GM12874 (cell line): Measurements from ENCODE around the gene PCBP4.

Source experiments
- TF ChIP-seq, protein P1 (sequence below): IDR thresholded peaks from 2 replicates; pipeline ENCODE4 v1.5.1; 2011; ENCODE audit warnings: low read depth, mild to moderate bottlenecking, control low read depth, low read length, moderate library complexity; ENCODE audit not compliant: insufficient read depth

The PCBP4 gene

DNA sequence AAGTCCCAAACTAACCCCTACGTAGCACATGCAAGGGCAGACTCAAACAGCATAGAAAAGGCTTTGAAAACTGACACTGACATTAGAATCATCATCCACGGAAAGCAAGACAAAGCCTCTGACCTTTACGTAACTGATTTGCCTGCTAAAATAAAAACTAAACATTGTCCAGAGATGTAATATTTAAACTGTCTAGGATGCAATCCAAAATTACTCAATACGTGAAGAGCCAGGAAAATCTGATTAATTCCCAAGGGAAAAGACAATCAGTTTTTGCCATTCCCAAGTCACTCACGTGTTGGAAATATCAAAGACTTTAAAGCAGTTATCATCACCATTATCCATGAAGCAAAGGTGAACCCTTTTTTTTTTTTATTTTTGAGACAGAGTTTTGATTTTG is 50.8 kb downstream of the PCBP4 start:
- TF ChIP-seq, protein P1, sequence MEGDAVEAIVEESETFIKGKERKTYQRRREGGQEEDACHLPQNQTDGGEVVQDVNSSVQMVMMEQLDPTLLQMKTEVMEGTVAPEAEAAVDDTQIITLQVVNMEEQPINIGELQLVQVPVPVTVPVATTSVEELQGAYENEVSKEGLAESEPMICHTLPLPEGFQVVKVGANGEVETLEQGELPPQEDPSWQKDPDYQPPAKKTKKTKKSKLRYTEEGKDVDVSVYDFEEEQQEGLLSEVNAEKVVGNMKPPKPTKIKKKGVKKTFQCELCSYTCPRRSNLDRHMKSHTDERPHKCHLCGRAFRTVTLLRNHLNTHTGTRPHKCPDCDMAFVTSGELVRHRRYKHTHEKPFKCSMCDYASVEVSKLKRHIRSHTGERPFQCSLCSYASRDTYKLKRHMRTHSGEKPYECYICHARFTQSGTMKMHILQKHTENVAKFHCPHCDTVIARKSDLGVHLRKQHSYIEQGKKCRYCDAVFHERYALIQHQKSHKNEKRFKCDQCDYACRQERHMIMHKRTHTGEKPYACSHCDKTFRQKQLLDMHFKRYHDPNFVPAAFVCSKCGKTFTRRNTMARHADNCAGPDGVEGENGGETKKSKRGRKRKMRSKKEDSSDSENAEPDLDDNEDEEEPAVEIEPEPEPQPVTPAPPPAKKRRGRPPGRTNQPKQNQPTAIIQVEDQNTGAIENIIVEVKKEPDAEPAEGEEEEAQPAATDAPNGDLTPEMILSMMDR: no peak

DNA sequence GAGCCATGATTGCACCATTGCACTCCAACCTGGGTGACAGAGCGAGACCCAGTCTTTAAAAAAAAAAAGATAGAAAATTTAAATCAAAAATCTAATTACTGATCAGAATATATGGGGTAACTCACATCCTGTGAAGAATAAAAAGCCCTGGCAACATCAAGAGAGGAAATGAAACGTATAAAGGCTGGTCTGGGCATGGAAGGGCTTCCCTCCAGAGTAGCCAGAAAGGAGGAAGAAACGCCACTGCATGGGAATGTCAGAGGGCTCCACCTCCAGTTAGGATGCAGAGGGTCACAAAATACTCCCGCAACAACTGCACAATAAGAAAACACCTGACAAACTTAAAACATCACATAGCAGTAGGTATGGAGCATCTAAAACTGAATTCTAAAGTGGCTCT is 59.2 kb downstream of the PCBP4 start:
- TF ChIP-seq, protein P1: no peak
